HG02943 (cell line): Measurements from ENCODE around the gene CCDC170.
"Not testable (repeated sequence)": the region's sequence is repeated elsewhere in the genome, so short reads cannot be mapped to it uniquely, and the experiment has no call there.

ENCODE experiments used
- ATAC-seq: cut with Tn5 transposase; IDR thresholded peaks from one replicate; pipeline ENCODE4 v1.9.1; 2021; ENCODE audit warnings: mild to moderate bottlenecking, low read depth, moderate library complexity; ENCODE audit not compliant: unreplicated experiment

The CCDC170 gene

GRCh38 chr6:151493161-151493803, 535 bp upstream of the CCDC170 start:
- no peak for ATAC-seq

- no peak for ATAC-seq
These were observed 568 bp downstream of the CCDC170 start for GRCh38 chr6:151494235-151494935.

- ATAC-seq = no peak
These were observed 1.1 kb downstream of the CCDC170 start for GRCh38 chr6:151494936-151495320.

GRCh38 chr6:151495380-151495779, 1.6 kb downstream of the CCDC170 start:
- no peak for ATAC-seq

- no peak for ATAC-seq
These were observed 4.1 kb downstream of the CCDC170 start for GRCh38 chr6:151497905-151498304.

- no peak for ATAC-seq
These were observed 4.5 kb downstream of the CCDC170 start for GRCh38 chr6:151498327-151498726.

- no peak for ATAC-seq
These were observed 5.7 kb downstream of the CCDC170 start for GRCh38 chr6:151499551-151499950.

- ATAC-seq = no peak
These were observed 7.8 kb downstream of the CCDC170 start for GRCh38 chr6:151501511-151502136.

- ATAC-seq = no peak
These were observed 8.7 kb downstream of the CCDC170 start for GRCh38 chr6:151502499-151502898.

GRCh38 chr6:151506761-151507160, 12.9 kb downstream of the CCDC170 start:
- ATAC-seq = no peak

GRCh38 chr6:151509048-151509447, 15.2 kb downstream of the CCDC170 start:
- ATAC-seq = no peak

GRCh38 chr6:151512481-151512880, 18.7 kb downstream of the CCDC170 start:
- no peak for ATAC-seq

GRCh38 chr6:151514000-151514730, 20.3 kb downstream of the CCDC170 start:
- ATAC-seq = no peak

GRCh38 chr6:151518992-151519391, 25.2 kb downstream of the CCDC170 start:
- not testable (repeated sequence) for ATAC-seq

- no peak for ATAC-seq
These were observed 29.2 kb downstream of the CCDC170 start for GRCh38 chr6:151523034-151523433.

GRCh38 chr6:151524059-151524458, 30.2 kb downstream of the CCDC170 start:
- no peak for ATAC-seq

GRCh38 chr6:151534576-151534975, 40.8 kb downstream of the CCDC170 start:
- no peak for ATAC-seq

GRCh38 chr6:151535476-151536187, 41.8 kb downstream of the CCDC170 start:
- no peak for ATAC-seq

GRCh38 chr6:151536188-151536479, 42.3 kb downstream of the CCDC170 start:
- no peak for ATAC-seq

GRCh38 chr6:151537556-151537955, 43.7 kb downstream of the CCDC170 start:
- no peak for ATAC-seq
